NCI-H226 (cell line): ENCODE measurements around the gene CPNE8.

ENCODE experiments used
- DNase-seq: peaks from one replicate; pipeline ENCODE4 v3.0.0-alpha.2; 2015

CPNE8 gene

DNA sequence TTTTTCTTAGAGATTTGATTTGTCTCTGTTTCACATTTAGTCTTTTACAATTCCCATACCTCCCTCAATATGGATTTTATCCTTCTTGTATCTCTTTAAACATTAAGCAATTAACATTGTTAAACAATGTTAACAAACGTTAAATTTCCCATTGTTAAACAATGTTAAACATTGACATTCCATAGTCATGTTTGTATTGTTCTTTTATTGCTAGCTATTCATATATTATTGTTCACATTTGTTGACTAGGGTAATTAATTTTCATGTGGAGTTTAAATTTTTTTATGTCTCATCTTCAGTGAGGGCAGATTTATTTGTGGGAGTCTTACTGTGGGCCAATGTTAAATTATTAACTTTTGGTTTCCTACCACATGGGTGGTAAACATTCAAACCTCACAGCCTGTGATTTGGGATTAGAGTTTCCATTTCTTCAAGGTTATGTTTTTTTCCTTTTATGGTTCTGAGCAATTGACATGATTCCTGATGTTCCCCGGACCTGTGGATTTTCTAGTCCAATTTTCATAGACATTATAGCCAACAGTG, 294.5 kb downstream of the CPNE8 start:
- DNase-seq = no peak

DNA sequence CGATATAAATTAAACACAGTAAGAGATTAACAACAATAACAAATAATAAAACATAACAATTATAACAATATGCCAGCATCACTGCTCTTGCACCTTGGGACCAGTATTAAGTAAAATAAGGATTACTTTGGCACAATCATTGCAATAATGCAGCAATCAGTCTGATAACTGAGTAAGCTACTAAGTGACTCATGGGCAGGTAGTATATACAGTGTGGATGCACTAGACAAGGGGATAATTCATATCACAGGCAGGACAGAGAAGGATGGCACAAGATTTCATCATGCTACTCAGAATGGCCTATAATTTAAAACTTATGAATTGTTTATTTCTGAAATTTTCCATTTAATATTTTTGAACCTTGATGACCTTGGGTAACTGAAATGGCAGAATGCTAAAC, 298.1 kb downstream of the CPNE8 start:
- DNase-seq = no peak
